A549 treated with ZK216348 at 1 μM for 4 hours (cell line): Measurements from ENCODE around the gene OR2AT4. TPM values are rescaled to one million over a fixed set of nuclear protein-coding genes. Genes with fewer than 3 reads are reported as not detected.

Experiments
- total RNA-seq: library from RNA; stranded (reverse); fragments of 200-300 nt; extraction: Qiagen RNA extraction; gene quantifications from 5 replicates; pipeline ENCODE4 v1.2.3, GENCODE V29; 2022; ENCODE audit warnings: low read depth

The OR2AT4 gene
- not detected in 5 replicates for total RNA-seq

GRCh38 chr11:75096456-75097172 lies at the start of gene OR2AT4:
Gene OR2AT4 (minus strand): TSS chr11:75096876.

Other genes starting within 250 kb of the OR2AT4 start
- 3.7 to 6.8 TPM (median 6.1 TPM) in 5 replicates for gene XRRA1, start 147.8 kb downstream of the OR2AT4 start, total RNA-seq
- 216 to 269 TPM (median 229 TPM) in 5 replicates for gene SPCS2, start 147.6 kb downstream of the OR2AT4 start, total RNA-seq
- gene NEU3, start 107.9 kb downstream of the OR2AT4 start, total RNA-seq = 3.5 to 4.4 TPM (median 3.9 TPM) in 5 replicates
- gene SLCO2B1, start 54.2 kb upstream of the OR2AT4 start, total RNA-seq = 3.3 to 5.1 TPM (median 4.2 TPM) in 5 replicates
- 0.15 to 0.36 TPM (median 0.28 TPM) in 5 replicates for gene TPBGL, start 143.9 kb upstream of the OR2AT4 start, total RNA-seq